Measurements from ENCODE around the gene UBE2G1. TPM values are rescaled to one million over a fixed set of nuclear protein-coding genes. Genes with fewer than 3 reads are reported as not detected.

UBE2G1 gene
- total and polyA plus RNA-seq, 9 of the 15 experiments (the other 6 are each of a cell fraction or from before 2014, with no cell fraction given) = 10.1 to 65.9 (median 29.7) TPM

DNA sequence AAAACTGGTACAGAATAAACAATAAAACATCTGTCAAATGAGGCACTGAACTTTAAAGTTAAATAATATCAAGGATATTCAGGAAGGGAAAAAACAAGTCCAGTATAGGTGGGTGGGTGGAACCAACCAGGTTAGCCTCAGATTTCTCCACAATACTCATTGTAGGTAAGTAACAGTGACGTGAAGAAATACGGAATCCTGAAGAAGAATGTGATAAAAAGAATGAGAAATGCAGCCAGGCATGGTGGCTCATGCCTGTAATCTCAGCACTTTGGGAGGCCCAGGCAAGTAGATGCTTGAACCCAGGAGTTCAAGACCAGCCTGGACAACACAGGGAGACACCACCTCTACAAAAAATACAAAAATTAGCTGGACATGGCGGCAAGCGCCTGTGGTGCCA, 47.3 kb downstream of the UBE2G1 start:
- CTCF ChIA-PET (ENCODE audit: low intra/inter-chr PET ratio) = no interaction called here
- no peaks in the 10 kb centered on the region for H3K9me1 ChIP-seq (ENCODE audit: control insufficient read depth, insufficient read depth, low read length)
- intact Hi-C loops (cut with micrococcal nuclease) (no loop called here), in situ Hi-C loops (cut with MboI) (no loop called here)
- no peak overlapping the region for H3K4me3 ChIP-seq
- peaks cover 3% of the 10 kb centered on the region; the same call in 1 of the 3 replicates for H3K36me3 ChIP-seq (ENCODE audit: control insufficient read depth, insufficient read depth, low read length)
- ATAC-seq = no peak
- H3K27ac ChIP-seq (ENCODE audit: extremely low read depth, low read depth, low read length) = no peak overlapping the region
- no peaks in the 10 kb centered on the region for H3K4me1 ChIP-seq (replicated peaks in 1 of 2; ENCODE audit: control insufficient read depth in 2 of 2, insufficient read depth in 2 of 2, low read length in 2 of 2)
- DNase-seq (ENCODE audit: extremely low read depth in 1 of 4, low spot score in 3 of 4) = no peak
- no peak overlapping the region for H3K4me2 ChIP-seq (ENCODE audit: insufficient read depth, low read length)
- 74% methylated on average over 4 of the region's 4 CpGs for WGBS (ENCODE audit: insufficient coverage, low coverage, missing lambda C conversion rate)
- POLR2A ChIA-PET = interaction anchor here (1.5 kb wide), 1 partner anchor 13 kb away, joined by 5 read pairs; no protein-coding TSS in a partner anchor
- H3K27me3 ChIP-seq (ENCODE audit: control insufficient read depth in 2 of 2, insufficient read depth in 2 of 2, low read length in 2 of 2) = no peaks in the 10 kb centered on the region
- no peak overlapping the region for H2AFZ ChIP-seq (ENCODE audit: low read depth, low read length)
- BruUV-seq (replicated peaks) = no TSS peak
- H4K20me1 ChIP-seq (replicated peaks; ENCODE audit: control insufficient read depth, insufficient read depth, low read length) = no peaks in the 10 kb centered on the region
- H3K9me3 ChIP-seq (replicated peaks; ENCODE audit: control insufficient read depth, insufficient read depth, low read depth, low read length) = no peaks in the 10 kb centered on the region
- peaks cover 91% of the 10 kb centered on the region for H3K79me2 ChIP-seq (ENCODE audit: control insufficient read depth, insufficient read depth, low read length)
- H3K9ac ChIP-seq (ENCODE audit: insufficient read depth in 1 of 2, low read depth in 2 of 2, low read length in 2 of 2) = no peak overlapping the region
- no peak for FAIRE-seq
- no peak for TF ChIP-seq DNMT1 (IDR thresholded peaks at IDR 0.05)
- no peak for TF ChIP-seq ZNF143 (CRISPR knock-in tag; IDR thresholded peaks at IDR 0.05)
- no peak for TF ChIP-seq SAFB2 (IDR thresholded peaks at IDR 0.05; ENCODE audit: borderline replicate concordance, low read depth, low read length, severe bottlenecking)
- TF ChIP-seq ZNF354B (CRISPR knock-in tag; IDR thresholded peaks at IDR 0.05) = no peak
- TF ChIP-seq CREB5 (CRISPR knock-in tag; IDR thresholded peaks at IDR 0.05) = no peak
- TF ChIP-seq CC2D1A (IDR thresholded peaks at IDR 0.05) = no peak
- TF ChIP-seq ZNF316 (IDR thresholded peaks at IDR 0.05) = no peak
- no peak for TF ChIP-seq ARHGAP35 (IDR thresholded peaks at IDR 0.05; ENCODE audit: partially characterized antibody)
- TF ChIP-seq NKRF (IDR thresholded peaks at IDR 0.05; ENCODE audit: borderline replicate concordance) = no peak
- TF ChIP-seq, protein P1, sequence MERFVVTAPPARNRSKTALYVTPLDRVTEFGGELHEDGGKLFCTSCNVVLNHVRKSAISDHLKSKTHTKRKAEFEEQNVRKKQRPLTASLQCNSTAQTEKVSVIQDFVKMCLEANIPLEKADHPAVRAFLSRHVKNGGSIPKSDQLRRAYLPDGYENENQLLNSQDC (CRISPR knock-in tag; IDR thresholded peaks at IDR 0.05) = no peak
- TF ChIP-seq SMARCB1 (IDR thresholded peaks at IDR 0.05; ENCODE audit: insufficient read length, low read depth) = no peak
- no peak for TF ChIP-seq ZNF586 (CRISPR knock-in tag; conservative IDR thresholded peaks at IDR 0.05)
- no peak for TF ChIP-seq CCNT2 (IDR thresholded peaks at IDR 0.05; ENCODE audit: borderline replicate concordance, extremely low read depth, insufficient read length, low read depth, low read length)
- no peak for TF ChIP-seq THRB (CRISPR knock-in tag; conservative IDR thresholded peaks at IDR 0.05)
- no peak for TF ChIP-seq ZNF589 (CRISPR knock-in tag; IDR thresholded peaks at IDR 0.05; ENCODE audit: low read depth)
- no peak for TF ChIP-seq ZNF699 (CRISPR knock-in tag; IDR thresholded peaks at IDR 0.05; ENCODE audit: insufficient replicate concordance)
- TF ChIP-seq RBM25 (IDR thresholded peaks at IDR 0.05; ENCODE audit: low read depth, low read length, severe bottlenecking) = no peak
- TF ChIP-seq, protein P2, sequence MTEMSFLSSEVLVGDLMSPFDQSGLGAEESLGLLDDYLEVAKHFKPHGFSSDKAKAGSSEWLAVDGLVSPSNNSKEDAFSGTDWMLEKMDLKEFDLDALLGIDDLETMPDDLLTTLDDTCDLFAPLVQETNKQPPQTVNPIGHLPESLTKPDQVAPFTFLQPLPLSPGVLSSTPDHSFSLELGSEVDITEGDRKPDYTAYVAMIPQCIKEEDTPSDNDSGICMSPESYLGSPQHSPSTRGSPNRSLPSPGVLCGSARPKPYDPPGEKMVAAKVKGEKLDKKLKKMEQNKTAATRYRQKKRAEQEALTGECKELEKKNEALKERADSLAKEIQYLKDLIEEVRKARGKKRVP (CRISPR knock-in tag; IDR thresholded peaks at IDR 0.05) = no peak
- TF ChIP-seq RAD51 (IDR thresholded peaks at IDR 0.05; ENCODE audit: borderline replicate concordance, low read depth) = no peak

Data from K562 (cell line).